IMR-90 (cell line): ENCODE data around the gene SLC25A3. TPM values are rescaled to one million over a fixed set of nuclear protein-coding genes. Genes with fewer than 3 reads are reported as not detected.

ENCODE experiments used
- ATAC-seq: fragments of 200-7000 bp; cut with Tn5 transposase; 2 replicates; pipeline ENCODE4 v1.9.1; 2020; ENCODE audit warnings: low read depth, mild to moderate bottlenecking, moderate library complexity
- BruUV-seq: library from RNA; stranded (reverse); fragments of 400-500 nt; replicated peaks from 2 replicates; lab custom pipeline; 2021; lab: Mats Ljungman, UMichigan
- CTCF ChIA-PET: fragments of 300-600 bp; formaldehyde crosslinking; extraction: SDS; loops from one replicate; lab custom pipeline; 2021; ENCODE audit warnings: antibody characterized with exemption; lab: Yijun Ruan, JAX
- POLR2A ChIA-PET: fragments of 300-600 bp; sonication (Branson Sonifier 250); formaldehyde crosslinking; loops from one replicate; lab custom pipeline; 2022; ENCODE audit warnings: antibody characterized with exemption; ENCODE audit not compliant: unreplicated experiment; lab: Charles Lee
- DNase-seq: peaks from one replicate; pipeline ENCODE4 v3.0.0; 2013
- H2AFZ ChIP-seq: replicated peaks from 2 replicates; pipeline ENCODE3; 2013; ENCODE audit warnings: low read length, mild to moderate bottlenecking; ENCODE audit not compliant: poor library complexity
- H2AK5ac ChIP-seq: 2 replicates; pipeline ENCODE4 v1.6.1; 2013; ENCODE audit warnings: low read depth, low read length, inconsistent platforms
- H2AK9ac ChIP-seq: replicated peaks from 2 replicates; pipeline ENCODE3; 2013; ENCODE audit warnings: mild to moderate bottlenecking, low read depth, low read length, moderate library complexity; ENCODE audit not compliant: poor library complexity
- H2BK120ac ChIP-seq: 2 replicates; pipeline ENCODE4 v1.6.1; 2013; ENCODE audit warnings: low read depth, low read length, inconsistent platforms
- H2BK15ac ChIP-seq: 3 replicates; pipeline ENCODE4 v1.6.1; 2013; ENCODE audit warnings: low read depth, low read length, inconsistent platforms
- H2BK20ac ChIP-seq: 2 replicates; pipeline ENCODE4 v1.6.1; 2013; ENCODE audit warnings: low read depth, mild to moderate bottlenecking, inconsistent platforms, low read length, moderate library complexity
- H2BK5ac ChIP-seq: 2 replicates; pipeline ENCODE4 v1.6.1; 2013; ENCODE audit warnings: mild to moderate bottlenecking, low read depth, low read length, inconsistent platforms; ENCODE audit not compliant: poor library complexity, severe bottlenecking
- H3K14ac ChIP-seq: replicated peaks from 2 replicates; pipeline ENCODE4 v1.6.1; 2013; ENCODE audit warnings: low read depth, low read length, inconsistent platforms
- H3K18ac ChIP-seq: 2 replicates; pipeline ENCODE4 v1.6.1; 2013; ENCODE audit warnings: low read depth, low read length, control low read depth
- H3K23ac ChIP-seq: 2 replicates; pipeline ENCODE4 v1.6.1; 2013; ENCODE audit warnings: low read depth, low read length, inconsistent platforms
- H3K27ac ChIP-seq: 2 replicates; pipeline ENCODE4 v1.5.1; 2013; ENCODE audit warnings: mild to moderate bottlenecking, control low read depth, low read length; ENCODE audit not compliant: insufficient read depth
- H3K27me3 ChIP-seq: 2 replicates; pipeline ENCODE4 v1.6.1; 2013; ENCODE audit warnings: low read length; ENCODE audit not compliant: control insufficient read depth, insufficient read depth
- H3K36me3 ChIP-seq: 2 replicates; pipeline ENCODE4 v1.6.1; 2013; ENCODE audit warnings: low read length, mixed read lengths; ENCODE audit not compliant: control insufficient read depth, insufficient read depth
- H3K4ac ChIP-seq: 2 replicates; pipeline ENCODE4 v1.6.1; 2013; ENCODE audit warnings: low read depth, low read length, inconsistent platforms
- H3K4me1 ChIP-seq: 2 replicates; pipeline ENCODE4 v1.6.1; 2013; ENCODE audit warnings: low read length, mixed read lengths; ENCODE audit not compliant: control insufficient read depth, insufficient read depth
- H3K4me2 ChIP-seq: 2 replicates; pipeline ENCODE4 v1.6.1; 2013; ENCODE audit warnings: low read depth, mild to moderate bottlenecking, control low read depth, low read length, moderate library complexity
- H3K4me3 ChIP-seq: 2 replicates; pipeline ENCODE4 v1.5.1; 2013; ENCODE audit warnings: low read depth, mild to moderate bottlenecking, control low read depth, low read length, moderate library complexity; ENCODE audit not compliant: insufficient read depth
- H3K56ac ChIP-seq: 2 replicates; pipeline ENCODE4 v1.6.1; 2013; ENCODE audit warnings: low read length, inconsistent platforms; ENCODE audit not compliant: insufficient read depth; ENCODE audit errors: extremely low read depth
- H3K79me1 ChIP-seq, 2 experiments: 2 replicates each; pipeline ENCODE4 v1.6.1; 2013; ENCODE audit warnings: low read length in 2 of 2, inconsistent platforms in 1 of 2, low read depth in 1 of 2
- H3K9ac ChIP-seq: 2 replicates; pipeline ENCODE4 v1.6.1; 2013; ENCODE audit warnings: low read depth, low read length, control low read depth
- H3K9me1 ChIP-seq: 2 replicates; pipeline ENCODE4 v1.6.1; 2013; ENCODE audit warnings: low read length, inconsistent platforms; ENCODE audit not compliant: insufficient read depth
- H3K9me3 ChIP-seq: 2 replicates; pipeline ENCODE4 v1.6.1; 2013; ENCODE audit warnings: low read length; ENCODE audit not compliant: control insufficient read depth, insufficient read depth
- H4K20me1 ChIP-seq: 2 replicates; pipeline ENCODE4 v1.6.1; 2013; ENCODE audit warnings: low read length, inconsistent platforms; ENCODE audit not compliant: insufficient read depth
- H4K5ac ChIP-seq: 2 replicates; pipeline ENCODE4 v1.6.1; 2013; ENCODE audit warnings: mild to moderate bottlenecking, low read depth, low read length, control low read depth
- H4K8ac ChIP-seq, 2 experiments: 2 replicates each; pipeline ENCODE4 v1.6.1; 2013; ENCODE audit warnings: low read depth in 2 of 2, low read length in 2 of 2, control low read depth in 1 of 2, inconsistent platforms in 1 of 2
- H4K91ac ChIP-seq: 2 replicates; pipeline ENCODE4 v1.6.1; 2013; ENCODE audit warnings: low read depth, low read length, inconsistent platforms; ENCODE audit not compliant: insufficient read depth
- BHLHE40 ChIP-seq: fragments of 150-350 bp; IDR thresholded peaks from 2 replicates; pipeline ENCODE4 v1.6.1; 2016; ENCODE audit warnings: mild to moderate bottlenecking, low read depth, low read length
- CEBPB ChIP-seq: IDR thresholded peaks from 2 replicates; pipeline ENCODE4 v1.6.1; 2012; ENCODE audit warnings: low read depth, low read length, improper control_type of control experiment
- CHD1 ChIP-seq: IDR thresholded peaks from 2 replicates; pipeline ENCODE4 v1.6.1; 2012; ENCODE audit warnings: low read depth, low read length, improper control_type of control experiment
- FOS ChIP-seq: fragments of 150-350 bp; IDR thresholded peaks from 2 replicates; pipeline ENCODE4 v1.6.1; 2016; ENCODE audit warnings: low read depth, low read length
- MAFK ChIP-seq: IDR thresholded peaks from 2 replicates; pipeline ENCODE4 v1.6.1; 2012; ENCODE audit warnings: low read depth, low read length, improper control_type of control experiment
- MAZ ChIP-seq: IDR thresholded peaks from 2 replicates; pipeline ENCODE4 v1.6.1; 2012; ENCODE audit warnings: low read depth, mild to moderate bottlenecking, low read length, improper control_type of control experiment, moderate library complexity, borderline replicate concordance
- MXI1 ChIP-seq: IDR thresholded peaks from 2 replicates; pipeline ENCODE4 v1.6.1; 2012; ENCODE audit warnings: low read depth, mild to moderate bottlenecking, low read length, moderate library complexity, borderline replicate concordance
- NFE2L2 ChIP-seq: fragments of 150-350 bp; IDR thresholded peaks from 2 replicates; pipeline ENCODE4 v1.6.1; 2016; ENCODE audit warnings: low read depth, mild to moderate bottlenecking, low read length
- POLR2A ChIP-seq: IDR thresholded peaks from 2 replicates; pipeline ENCODE4 v1.6.1; 2012; ENCODE audit warnings: mild to moderate bottlenecking, low read depth, low read length
- RAD21 ChIP-seq: IDR thresholded peaks from 2 replicates; pipeline ENCODE4 v1.6.1; 2012; ENCODE audit warnings: low read length, improper control_type of control experiment
- RCOR1 ChIP-seq: IDR thresholded peaks from 2 replicates; pipeline ENCODE4 v1.6.1; 2012; ENCODE audit warnings: mild to moderate bottlenecking, low read length, improper control_type of control experiment; ENCODE audit not compliant: insufficient replicate concordance
- RFX5 ChIP-seq: IDR thresholded peaks from 2 replicates; pipeline ENCODE4 v1.8.0; 2012; ENCODE audit warnings: low read depth, mild to moderate bottlenecking, low read length, moderate library complexity
- SMC3 ChIP-seq: fragments of 150-350 bp; IDR thresholded peaks from 2 replicates; pipeline ENCODE4 v1.6.1; 2016; ENCODE audit warnings: low read depth, mild to moderate bottlenecking, antibody characterized with exemption, low read length, moderate library complexity
- USF2 ChIP-seq: fragments of 150-350 bp; IDR thresholded peaks from 2 replicates; pipeline ENCODE4 v1.6.1; 2017; ENCODE audit warnings: mild to moderate bottlenecking, antibody characterized with exemption, low read length, low read depth
- WGBS, 2 experiments: methylation state at CpG; one replicate each; pipeline versions ENCODE4 v1.1.5 to v1.1.7; 2013; ENCODE audit warnings: missing lambda C conversion rate in 2 of 2; ENCODE audit not compliant: insufficient read length in 1 of 2; ENCODE audit errors: extremely low coverage in 2 of 2; 5-methylcytosine and 5-hydroxymethylcytosine counted together
- dilution Hi-C: fragments of 300-500 bp; cut with HindIII; formaldehyde crosslinking; loops from one replicate; pipeline ENCODE4 v1.14.3; 2018; ENCODE audit warnings: low sequenced_read_pairs; ENCODE audit not compliant: unreplicated experiment
- in situ Hi-C: fragments of 300-500 bp; cut with MboI; formaldehyde crosslinking; loops from 3 replicates; pipeline ENCODE4 v1.14.3; 2019; ENCODE audit warnings: low sequenced_read_pairs, inconsistent platforms, mixed read lengths
- intact Hi-C: fragments of 100-400 bp; cut with micrococcal nuclease; formaldehyde crosslinking; loops from 2 replicates; pipeline ENCODE4 v1.10.0; 2022
- polyA plus RNA-seq, 3 experiments: library from polyadenylated mRNA; depleted of rRNA; stranded (reverse); fragments of >200 nt; gene quantifications; 2 replicates each; pipeline ENCODE4 v1.2.3, GENCODE V29; 2012; ENCODE audit warnings: low replicate concordance in 1 of 3
- total RNA-seq: library from RNA; depleted of rRNA; stranded (reverse); fragments of >200 nt; gene quantifications from 2 replicates; pipeline ENCODE4 v1.2.3, GENCODE V29; 2012
- TF ChIP-seq, protein P1 (sequence below): fragments of 150-350 bp; IDR thresholded peaks from 2 replicates; pipeline ENCODE4 v1.6.1; 2016; ENCODE audit warnings: low read depth, mild to moderate bottlenecking, low read length, moderate library complexity, borderline replicate concordance
- TF ChIP-seq, protein P2 (sequence below): conservative IDR thresholded peaks from 2 replicates; pipeline ENCODE4 v1.5.1; 2012; ENCODE audit warnings: mild to moderate bottlenecking, low read depth, low read length, improper control_type of control experiment

SLC25A3 gene
- total and polyA plus RNA-seq, 2 of the 4 experiments (the other 2 are of a cell fraction) = 657 to 861 TPM

DNA sequence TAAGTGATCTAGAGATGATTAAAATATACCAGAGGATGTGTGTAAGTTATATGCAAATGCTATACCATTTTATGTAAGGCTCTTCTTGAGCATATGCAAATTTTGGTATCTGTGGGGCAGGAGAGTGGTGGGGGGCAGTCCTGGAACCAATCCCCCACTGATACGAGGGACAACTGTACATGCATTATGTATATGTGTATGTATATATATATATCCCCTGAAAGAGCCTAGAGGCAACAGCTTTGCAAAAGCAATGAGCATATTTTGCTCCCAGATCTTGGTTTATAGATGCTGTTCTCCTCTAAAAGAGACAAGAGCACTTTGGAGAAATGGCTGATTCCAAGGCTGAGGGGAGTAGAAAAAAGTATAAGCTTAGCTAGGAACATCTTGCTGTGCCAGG is 12.4 kb upstream of the SLC25A3 start:
- BruUV-seq = no TSS peak
- H3K4me1 ChIP-seq = no peaks in the 10 kb centered on the region
- no peaks in the 10 kb centered on the region for H3K9me1 ChIP-seq
- no CpG with 5 or more reads among the region's 1 CpG for WGBS, 2 experiments
- H3K9me3 ChIP-seq = no peaks in the 10 kb centered on the region
- in situ Hi-C loops (no loop called here), intact Hi-C loops (no loop called here), dilution Hi-C loops (no loop called here)
- H3K4me2 ChIP-seq = no peak overlapping the region
- no peak for DNase-seq
- no peak overlapping the region for H2BK20ac ChIP-seq
- H4K20me1 ChIP-seq = no peaks in the 10 kb centered on the region
- no peak overlapping the region for H2BK5ac ChIP-seq
- H3K4ac ChIP-seq = no peak overlapping the region
- no peak overlapping the region for H2AK9ac ChIP-seq
- TF ChIP-seq MAZ (no peak), MXI1 (no peak), RCOR1 (no peak), USF2 (no peak), BHLHE40 (no peak), CEBPB (no peak), RFX5 (no peak), FOS (no peak), POLR2A (no peak), RAD21 (no peak), CHD1 (no peak), MAFK (no peak), NFE2L2 (no peak), SMC3 (no peak)
- TF ChIP-seq, protein P1, sequence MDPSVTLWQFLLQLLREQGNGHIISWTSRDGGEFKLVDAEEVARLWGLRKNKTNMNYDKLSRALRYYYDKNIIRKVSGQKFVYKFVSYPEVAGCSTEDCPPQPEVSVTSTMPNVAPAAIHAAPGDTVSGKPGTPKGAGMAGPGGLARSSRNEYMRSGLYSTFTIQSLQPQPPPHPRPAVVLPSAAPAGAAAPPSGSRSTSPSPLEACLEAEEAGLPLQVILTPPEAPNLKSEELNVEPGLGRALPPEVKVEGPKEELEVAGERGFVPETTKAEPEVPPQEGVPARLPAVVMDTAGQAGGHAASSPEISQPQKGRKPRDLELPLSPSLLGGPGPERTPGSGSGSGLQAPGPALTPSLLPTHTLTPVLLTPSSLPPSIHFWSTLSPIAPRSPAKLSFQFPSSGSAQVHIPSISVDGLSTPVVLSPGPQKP = no peak
- TF ChIP-seq, protein P2, sequence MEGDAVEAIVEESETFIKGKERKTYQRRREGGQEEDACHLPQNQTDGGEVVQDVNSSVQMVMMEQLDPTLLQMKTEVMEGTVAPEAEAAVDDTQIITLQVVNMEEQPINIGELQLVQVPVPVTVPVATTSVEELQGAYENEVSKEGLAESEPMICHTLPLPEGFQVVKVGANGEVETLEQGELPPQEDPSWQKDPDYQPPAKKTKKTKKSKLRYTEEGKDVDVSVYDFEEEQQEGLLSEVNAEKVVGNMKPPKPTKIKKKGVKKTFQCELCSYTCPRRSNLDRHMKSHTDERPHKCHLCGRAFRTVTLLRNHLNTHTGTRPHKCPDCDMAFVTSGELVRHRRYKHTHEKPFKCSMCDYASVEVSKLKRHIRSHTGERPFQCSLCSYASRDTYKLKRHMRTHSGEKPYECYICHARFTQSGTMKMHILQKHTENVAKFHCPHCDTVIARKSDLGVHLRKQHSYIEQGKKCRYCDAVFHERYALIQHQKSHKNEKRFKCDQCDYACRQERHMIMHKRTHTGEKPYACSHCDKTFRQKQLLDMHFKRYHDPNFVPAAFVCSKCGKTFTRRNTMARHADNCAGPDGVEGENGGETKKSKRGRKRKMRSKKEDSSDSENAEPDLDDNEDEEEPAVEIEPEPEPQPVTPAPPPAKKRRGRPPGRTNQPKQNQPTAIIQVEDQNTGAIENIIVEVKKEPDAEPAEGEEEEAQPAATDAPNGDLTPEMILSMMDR = no peak
- no peak overlapping the region for H3K23ac ChIP-seq
- no peak overlapping the region for H3K27ac ChIP-seq
- H3K9ac ChIP-seq = no peak overlapping the region
- no peak overlapping the region for H3K14ac ChIP-seq
- POLR2A ChIA-PET = interaction anchor here (0.6 kb wide), 1 partner anchor 12 kb away, joined by 3 read pairs; the partner anchor contains the start of gene SLC25A3
- no peak overlapping the region for H3K18ac ChIP-seq
- no peak overlapping the region for H3K4me3 ChIP-seq
- ATAC-seq = no peak
- no peak overlapping the region for H2BK15ac ChIP-seq
- H4K5ac ChIP-seq = no peak overlapping the region
- H2AK5ac ChIP-seq = no peak overlapping the region
- no peak overlapping the region for H3K56ac ChIP-seq
- H3K36me3 ChIP-seq = no peaks in the 10 kb centered on the region
- CTCF ChIA-PET = no interaction called here
- no peaks in the 10 kb centered on the region for H3K27me3 ChIP-seq
- H4K8ac ChIP-seq = no peak overlapping the region
- no peak overlapping the region for H4K91ac ChIP-seq
- H2BK120ac ChIP-seq = no peak overlapping the region
- no peaks in the 10 kb centered on the region for H3K79me1 ChIP-seq
- no peak overlapping the region for H2AFZ ChIP-seq
